Lower lobe of right lung (tissue), 2 donors: ENCODE results near the gene GLYATL1. TPM values are rescaled to one million over a fixed set of nuclear protein-coding genes. Genes with fewer than 3 reads are reported as not detected.

Experiments used
- ATAC-seq, 2 donors: fragments of 200-7000 bp; cut with Tn5 transposase; one replicate each; pipeline ENCODE4 v1.9.1; 2020 to 2022; ENCODE audit warnings: mild to moderate bottlenecking in 2 of 2, moderate library complexity in 2 of 2
- DNase-seq: peaks from one replicate; pipeline ENCODE4 v3.0.0-alpha.2; 2020
- H3K27ac ChIP-seq: fragments of 200-600 bp; one replicate; pipeline ENCODE4 v1.8.0; 2022
- H3K27me3 ChIP-seq: fragments of 200-600 bp; one replicate; pipeline ENCODE4 v1.8.0; 2022; ENCODE audit warnings: low read depth
- H3K36me3 ChIP-seq: fragments of 200-600 bp; one replicate; pipeline ENCODE4 v1.8.0; 2022; ENCODE audit warnings: mild to moderate bottlenecking
- H3K4me1 ChIP-seq: fragments of 200-600 bp; one replicate; pipeline ENCODE4 v1.8.0; 2022
- H3K4me3 ChIP-seq: fragments of 200-600 bp; one replicate; pipeline ENCODE4 v1.8.0; 2022; ENCODE audit warnings: mild to moderate bottlenecking
- H3K9me3 ChIP-seq: fragments of 200-600 bp; one replicate; pipeline ENCODE4 v1.8.0; 2022
- CTCF ChIP-seq: fragments of 200-600 bp; IDR thresholded peaks from one replicate; pipeline ENCODE4 v1.8.0; 2022; ENCODE audit warnings: antibody characterized with exemption, mild to moderate bottlenecking
- intact Hi-C: fragments of 100-400 bp; cut with DNase I; formaldehyde crosslinking; loops from one replicate; pipeline ENCODE4 v1.11.0; 2022
- long read RNA-seq: library from polyadenylated mRNA; unstranded; transcript quantifications from one replicate; pipeline ENCODE4 v2.0.0, GENCODE V29; 2021
- total RNA-seq: library from RNA; stranded (reverse); fragmentation: NEBNext Ultra II Directional; extraction: Animal tissue kit (Norgen Biotek cat#: 25700); gene quantifications from one replicate; pipeline ENCODE4 v1.2.1, GENCODE V29; 2021
- donor health status: DM: no; HTN: yes; CAD: no; lungs with severe emphysema.

GLYATL1 gene
- total RNA-seq: not detected
- long read RNA-seq, partial matches to known transcripts: 0 of 1 reads
- long read RNA-seq, other reads (novel, unspliced or antisense): 1 of 1 reads

GRCh38 chr11:58939277-58939676 is at the start of gene GLYATL1:
Gene GLYATL1, plus strand, starts transcription at chr11:58939488. Its CDS starts 7,600 bp downstream, at chr11:58947088.
- TF ChIP-seq CTCF: no peak

GRCh38 chr11:58893899-58894298 is 45.4 kb upstream of the GLYATL1 start:
- ATAC-seq: no peak
- H3K36me3 ChIP-seq: no peaks in the 10 kb centered on the region
- H3K4me1 ChIP-seq: no peaks in the 10 kb centered on the region
- no peak for DNase-seq
- no peaks in the 10 kb centered on the region for H3K27me3 ChIP-seq
- TF ChIP-seq CTCF: no peak
- H3K9me3 ChIP-seq: no peaks in the 10 kb centered on the region
- no peak overlapping the region for H3K4me3 ChIP-seq
- intact Hi-C loops: no loop called here
- no peak overlapping the region for H3K27ac ChIP-seq

More at GRCh38 chr11:58939277-58939676, at the start of gene GLYATL1:
- H3K4me3 ChIP-seq: no peak within 1 kb of the TSS
- no peak for DNase-seq
- peaks cover 7% of the 10 kb centered on the region for H3K27me3 ChIP-seq
- H3K36me3 ChIP-seq: no peaks in the 10 kb centered on the region
- no peaks in the 10 kb centered on the region for H3K9me3 ChIP-seq
- H3K27ac ChIP-seq: no peak within 1 kb of the TSS
- intact Hi-C loops: no loop called here
- H3K4me1 ChIP-seq: no peaks in the 10 kb centered on the region
- no peak for ATAC-seq

- TF ChIP-seq CTCF: no peak
- Histone ChIP-seq H3K27me3 (peaks cover 15% of the 10 kb centered on the region), H3K9me3 (no peaks in the 10 kb centered on the region), H3K27ac (no peak overlapping the region), H3K36me3 (no peaks in the 10 kb centered on the region), H3K4me3 (no peak overlapping the region), H3K4me1 (no peaks in the 10 kb centered on the region)
- DNase-seq (no peak), ATAC-seq (no peak)
- intact Hi-C loops: no loop called here
These were observed 41.2 kb upstream of the GLYATL1 start for GRCh38 chr11:58898106-58898505.

GRCh38 chr11:58900479-58901420 is 38.5 kb upstream of the GLYATL1 start:
- no peak overlapping the region for H3K27ac ChIP-seq
- peak; percentile 44 for TF ChIP-seq CTCF
- peak; percentile 76 to 83 for ATAC-seq
- H3K36me3 ChIP-seq: no peaks in the 10 kb centered on the region
- DNase-seq: peak; percentile 75
- no peak overlapping the region for H3K4me3 ChIP-seq
- peaks cover 10% of the 10 kb centered on the region for H3K4me1 ChIP-seq
- H3K9me3 ChIP-seq: no peaks in the 10 kb centered on the region
- peaks cover 41% of the 10 kb centered on the region for H3K27me3 ChIP-seq
- intact Hi-C loops: no loop called here

GRCh38 chr11:58902881-58903280 is 36.4 kb upstream of the GLYATL1 start:
- Histone ChIP-seq H3K4me3 (no peak overlapping the region), H3K4me1 (peaks cover 13% of the 10 kb centered on the region), H3K36me3 (no peaks in the 10 kb centered on the region), H3K27ac (no peak overlapping the region), H3K27me3 (peaks cover 49% of the 10 kb centered on the region), H3K9me3 (no peaks in the 10 kb centered on the region)
- ATAC-seq (no peak), DNase-seq (no peak)
- intact Hi-C loops: no loop called here
- no peak for TF ChIP-seq CTCF
